ENCODE results near the gene SS18.

DNA sequence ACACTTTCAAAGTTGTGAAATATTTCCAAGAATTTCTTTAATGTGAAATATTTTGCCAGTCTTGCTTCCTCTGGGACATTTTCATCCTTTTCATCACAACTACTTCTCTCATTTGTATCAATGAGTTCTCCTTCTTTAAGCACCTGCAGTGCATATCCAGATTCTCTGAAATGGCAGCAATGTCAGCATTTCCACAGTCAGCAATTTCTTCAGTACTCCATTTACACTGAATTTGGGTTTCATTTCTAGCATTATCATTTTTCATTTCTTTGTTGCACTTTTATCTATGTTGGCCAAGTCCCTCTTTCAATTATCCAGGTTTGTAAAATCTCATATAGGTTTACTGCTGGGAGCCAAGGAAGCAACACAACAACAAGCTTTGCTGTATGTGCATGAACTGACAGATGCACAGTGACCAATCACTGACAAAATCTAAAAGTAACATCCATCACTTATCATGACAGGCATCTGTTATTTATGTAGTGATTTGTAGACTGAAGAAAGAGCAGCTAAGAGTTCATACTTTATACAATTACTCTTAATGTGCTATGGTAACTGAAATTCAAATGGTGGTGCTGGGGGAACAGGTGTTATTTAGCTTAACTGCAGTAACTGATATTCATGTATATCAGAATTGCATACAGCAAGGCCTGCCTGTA, 43.9 kb downstream of the SS18 start:
- TF ChIP-seq CTCF (IDR thresholded peaks at IDR 0.05; ENCODE audit: poor library complexity) (no peak), EZH2 (IDR thresholded peaks at IDR 0.05; ENCODE audit: borderline replicate concordance) (no peak)

Measured in hepatocyte (in vitro differentiated cells).